GM21786 (cell line): ENCODE data around the gene ATG2B.
"Not testable (repeated sequence)": the region's sequence is repeated elsewhere in the genome, so short reads cannot be mapped to it uniquely, and the experiment has no call there.

Experiments used
- ATAC-seq: cut with Tn5 transposase; IDR thresholded peaks from one replicate; pipeline ENCODE4 v1.9.1; 2021; ENCODE audit not compliant: unreplicated experiment

ATG2B gene

GRCh38 chr14:96255501-96256366 is 107.4 kb downstream of the ATG2B start, which contains the start of gene BDKRB1:
Gene BDKRB1 (plus strand): TSS chr14:96256210. CDS start chr14:96263683, 7,473 bp downstream.
- no peak for ATAC-seq

GRCh38 chr14:96254687-96255086 is 108.5 kb downstream of the ATG2B start:
- ATAC-seq, result no peak

- ATAC-seq, result no peak
Measured at GRCh38 chr14:96252999-96253539, 110.1 kb downstream of the ATG2B start.

- no peak for ATAC-seq
Measured at GRCh38 chr14:96252323-96252998, 110.7 kb downstream of the ATG2B start.

GRCh38 chr14:96251656-96252155 is 111.4 kb downstream of the ATG2B start:
- no peak for ATAC-seq

- ATAC-seq, result no peak
Measured at GRCh38 chr14:96250485-96250884, 112.7 kb downstream of the ATG2B start.

- no peak for ATAC-seq
Measured at GRCh38 chr14:96249029-96249428, 114.1 kb downstream of the ATG2B start.

GRCh38 chr14:96247031-96247430 is 116.1 kb downstream of the ATG2B start:
- ATAC-seq, result no peak

- no peak for ATAC-seq
Measured at GRCh38 chr14:96246539-96246847, 116.6 kb downstream of the ATG2B start.

GRCh38 chr14:96245710-96246538 is 117.2 kb downstream of the ATG2B start:
- ATAC-seq, result no peak

- ATAC-seq, result not testable (repeated sequence)
Measured at GRCh38 chr14:96245074-96245473, 118.1 kb downstream of the ATG2B start.

- no peak for ATAC-seq
Measured at GRCh38 chr14:96243785-96244184, 119.4 kb downstream of the ATG2B start.

- no peak for ATAC-seq
Measured at GRCh38 chr14:96242126-96242525, 121.0 kb downstream of the ATG2B start.

GRCh38 chr14:96240641-96241040 is 122.5 kb downstream of the ATG2B start:
- no peak for ATAC-seq

GRCh38 chr14:96239711-96240141 is 123.4 kb downstream of the ATG2B start:
- ATAC-seq, result no peak

GRCh38 chr14:96238676-96239265 is 124.4 kb downstream of the ATG2B start:
- ATAC-seq, result no peak

- no peak for ATAC-seq
Measured at GRCh38 chr14:96237641-96238040, 125.5 kb downstream of the ATG2B start.

- no peak for ATAC-seq
Measured at GRCh38 chr14:96235426-96235825, 127.7 kb downstream of the ATG2B start.

GRCh38 chr14:96233661-96234060 is 129.5 kb downstream of the ATG2B start:
- no peak for ATAC-seq

GRCh38 chr14:96232506-96232905 is 130.6 kb downstream of the ATG2B start:
- no peak for ATAC-seq
